ENCODE data around the gene SH2D6.
"Not testable (repeated sequence)": the region's sequence is repeated elsewhere in the genome, so short reads cannot be mapped to it uniquely, and the experiment has no call there.

The SH2D6 gene

GRCh38 chr2:85475799-85476490, 57.4 kb downstream of the SH2D6 start:
- no peak for FAIRE-seq

GRCh38 chr2:85476624-85477023, 58.1 kb downstream of the SH2D6 start:
- no peak for FAIRE-seq

- FAIRE-seq, result no peak
Observed at GRCh38 chr2:85477884-85478283, 59.4 kb downstream of the SH2D6 start.

- no peak for FAIRE-seq
Observed at GRCh38 chr2:85481818-85482777, 63.6 kb downstream of the SH2D6 start.

- not testable (repeated sequence) for FAIRE-seq
Observed at GRCh38 chr2:85484615-85485014, 66.1 kb downstream of the SH2D6 start.

- no peak for FAIRE-seq
Observed at GRCh38 chr2:85485815-85486214, 67.3 kb downstream of the SH2D6 start.

Data from G401.6 (cell line).